Measurements from ENCODE around the gene PTPRJ. TPM values are rescaled to one million over a fixed set of nuclear protein-coding genes. Genes with fewer than 3 reads are reported as not detected.

The PTPRJ gene
- total and polyA plus RNA-seq, 2 donors (not counting 1 experiment from before 2014, with no cell fraction given) = 11.2 to 20.0 TPM

- Mint-ChIP-seq H3K9me3 (ENCODE audit: insufficient read depth) (no peaks in the 10 kb centered on the region), H3K27me3 (no peaks in the 10 kb centered on the region), H3K4me3 (peak overlapping the region; percentile 18), H3K4me1 (peaks cover 67% of the 10 kb centered on the region), H3K27ac (peak overlapping the region; percentile 56)
- H3K79me2 ChIP-seq (ENCODE audit: control insufficient read depth, insufficient read depth, low read length) = peaks cover 95% of the 10 kb centered on the region
- intact Hi-C loops (cut with micrococcal nuclease) = no loop called here
- H3K27ac ChIP-seq (ENCODE audit: low read length in 2 of 2) = no peak overlapping the region
- no peaks in the 10 kb centered on the region for H3K9me3 ChIP-seq (ENCODE audit: control extremely low read depth in 1 of 3, control insufficient read depth in 2 of 3, insufficient read depth in 1 of 3, low read length in 2 of 3)
- peaks cover 1 to 2% of the 10 kb centered on the region in 2 experiments for H3K36me3 ChIP-seq (replicated peaks in 1 of 2; ENCODE audit: control extremely low read depth in 1 of 2, control insufficient read depth in 1 of 2, extremely low read depth in 1 of 2, insufficient read depth in 2 of 2, low read length in 1 of 2)
- H3K4me3 ChIP-seq (ENCODE audit: control extremely low read depth in 1 of 5, extremely low read depth in 1 of 5, insufficient read depth in 1 of 5, low read depth in 2 of 5, low read length in 4 of 5) = no peak overlapping the region
- CTCF ChIA-PET = no interaction called here
- no peak overlapping the region for H3K9ac ChIP-seq (ENCODE audit: low read length)
- no peaks in the 10 kb centered on the region for H3K27me3 ChIP-seq (replicated peaks in 1 of 4; ENCODE audit: control extremely low read depth in 1 of 4, control insufficient read depth in 3 of 4, insufficient read depth in 4 of 4, low read length in 3 of 4)
- H3K4me2 ChIP-seq (replicated peaks; ENCODE audit: low read depth, low read length, poor library complexity, severe bottlenecking) = peak overlapping the region; percentile 69
- H4K20me1 ChIP-seq (ENCODE audit: control insufficient read depth, insufficient read depth, low read length, poor library complexity, severe bottlenecking) = no peaks in the 10 kb centered on the region
- no CpG with 5 or more reads among the region's 1 CpG for WGBS (ENCODE audit: insufficient coverage)
- TF ChIP-seq EZH2 (IDR thresholded peaks at IDR 0.05; ENCODE audit: borderline replicate concordance, insufficient read depth, low read depth, low read length, poor library complexity, severe bottlenecking) = no peak
- TF ChIP-seq CTCF (IDR thresholded peaks at IDR 0.05) = no peak
- no peak for ATAC-seq (ENCODE audit: low read depth)
- DNase-seq = no peak
- H2AFZ ChIP-seq (ENCODE audit: insufficient read depth, low read depth, low read length, poor library complexity, severe bottlenecking) = no peak overlapping the region
- peaks cover 55 to 57% of the 10 kb centered on the region in 2 donors for H3K4me1 ChIP-seq (ENCODE audit: control insufficient read depth in 2 of 2, insufficient read depth in 2 of 2, low read length in 2 of 2)
- POLR2A ChIA-PET = no interaction called here
These were observed 6.4 kb downstream of the PTPRJ start for GRCh38 chr11:47986742-47987141.

GRCh38 chr11:47987310-47987709 lies 7.0 kb downstream of the PTPRJ start:
- no peaks in the 10 kb centered on the region for H3K9me3 Mint-ChIP-seq (ENCODE audit: insufficient read depth)
- peak overlapping the region; percentile 27 to 63 for H3K27ac ChIP-seq (ENCODE audit: low read length in 2 of 2)
- CTCF ChIA-PET = no interaction called here
- no peaks in the 10 kb centered on the region for H3K27me3 ChIP-seq (replicated peaks in 1 of 4; ENCODE audit: control extremely low read depth in 1 of 4, control insufficient read depth in 3 of 4, insufficient read depth in 4 of 4, low read length in 3 of 4)
- peak overlapping the region in 3 of 5 experiments; percentile 15 to 54 (median 31) for H3K4me3 ChIP-seq (ENCODE audit: control extremely low read depth in 1 of 5, extremely low read depth in 1 of 5, insufficient read depth in 1 of 5, low read depth in 2 of 5, low read length in 4 of 5)
- intact Hi-C loops (cut with micrococcal nuclease) = no loop called here
- H3K27ac Mint-ChIP-seq = peak overlapping the region; percentile 83
- peak overlapping the region; percentile 44 for H2AFZ ChIP-seq (ENCODE audit: insufficient read depth, low read depth, low read length, poor library complexity, severe bottlenecking)
- peak overlapping the region; percentile 39 for H3K9ac ChIP-seq (ENCODE audit: low read length)
- peaks cover 63% of the 10 kb centered on the region for H3K4me1 Mint-ChIP-seq
- POLR2A ChIA-PET = no interaction called here
- H3K4me2 ChIP-seq (replicated peaks; ENCODE audit: low read depth, low read length, poor library complexity, severe bottlenecking) = peak overlapping the region; percentile 69
- peaks cover 1 to 2% of the 10 kb centered on the region in 2 experiments for H3K36me3 ChIP-seq (replicated peaks in 1 of 2; ENCODE audit: control extremely low read depth in 1 of 2, control insufficient read depth in 1 of 2, extremely low read depth in 1 of 2, insufficient read depth in 2 of 2, low read length in 1 of 2)
- H3K9me3 ChIP-seq (ENCODE audit: control extremely low read depth in 1 of 3, control insufficient read depth in 2 of 3, insufficient read depth in 1 of 3, low read length in 2 of 3) = no peaks in the 10 kb centered on the region
- TF ChIP-seq CTCF (IDR thresholded peaks at IDR 0.05) = no peak
- TF ChIP-seq EZH2 (IDR thresholded peaks at IDR 0.05; ENCODE audit: borderline replicate concordance, insufficient read depth, low read depth, low read length, poor library complexity, severe bottlenecking) = no peak
- H3K4me3 Mint-ChIP-seq = peak overlapping the region; percentile 82
- WGBS (ENCODE audit: insufficient coverage) = 83% methylated on average over 1 of the region's 2 CpGs
- no peaks in the 10 kb centered on the region for H4K20me1 ChIP-seq (ENCODE audit: control insufficient read depth, insufficient read depth, low read length, poor library complexity, severe bottlenecking)
- H3K79me2 ChIP-seq (ENCODE audit: control insufficient read depth, insufficient read depth, low read length) = peaks cover 95% of the 10 kb centered on the region
- H3K27me3 Mint-ChIP-seq = no peaks in the 10 kb centered on the region
- H3K4me1 ChIP-seq (ENCODE audit: control insufficient read depth in 2 of 2, insufficient read depth in 2 of 2, low read length in 2 of 2) = peaks cover 50 to 55% of the 10 kb centered on the region in 2 donors
- DNase-seq = no peak
- peak; percentile 28 for ATAC-seq (ENCODE audit: low read depth)
